HCT116 (cell line): ENCODE data around the gene RALGPS2.

ENCODE experiments used
- CBX3 ChIP-seq: IDR thresholded peaks from 2 replicates; pipeline ENCODE4 v1.6.1; 2012; ENCODE audit warnings: low read depth
- POLR2A ChIP-seq: IDR thresholded peaks from 2 replicates; pipeline ENCODE4 v1.7.0; 2011; ENCODE audit warnings: borderline replicate concordance; ENCODE audit not compliant: insufficient read depth, insufficient read length; ENCODE audit errors: extremely low read depth
- POLR2AphosphoS5 ChIP-seq: IDR thresholded peaks from 2 replicates; pipeline ENCODE4 v1.6.1; 2011; ENCODE audit warnings: mild to moderate bottlenecking, low read depth, low read length, moderate library complexity
- SRF ChIP-seq: IDR thresholded peaks from 2 replicates; pipeline ENCODE4 v1.6.1; 2012; ENCODE audit warnings: low read depth
- TCF7L2 ChIP-seq: IDR thresholded peaks from 2 replicates; pipeline ENCODE4 v1.7.0; 2011; ENCODE audit warnings: borderline replicate concordance, inconsistent platforms; ENCODE audit not compliant: insufficient read depth, insufficient read length; ENCODE audit errors: extremely low read depth
- TF ChIP-seq, protein P1 (sequence below), 3 experiments: fragments of 200-600 bp in 1 of 3; sonication (generic) in 1 of 3; IDR thresholded peaks in 2 of 3; conservative IDR thresholded peaks in 1 of 3; 2 replicates each; pipeline ENCODE4 v1.5.1; 2012 to 2017; ENCODE audit warnings: low read depth in 2 of 3, low read length in 2 of 3, antibody characterized with exemption in 1 of 3, borderline replicate concordance in 1 of 3, control low read depth in 1 of 3, mild to moderate bottlenecking in 1 of 3, mixed read lengths in 1 of 3, mixed run types in 1 of 3, moderate library complexity in 1 of 3; ENCODE audit not compliant: insufficient read depth in 1 of 3
- TF ChIP-seq, protein P2 (sequence below): IDR thresholded peaks from 2 replicates; pipeline ENCODE4 v1.6.1; 2012; ENCODE audit warnings: low read depth

GRCh38 chr1:178921499-178921898, 196.5 kb downstream of the RALGPS2 start:
- no peak for TF ChIP-seq POLR2AphosphoS5
- no peak for TF ChIP-seq TCF7L2
- no peak for TF ChIP-seq CBX3
- no peak for TF ChIP-seq SRF
- TF ChIP-seq, protein P1, sequence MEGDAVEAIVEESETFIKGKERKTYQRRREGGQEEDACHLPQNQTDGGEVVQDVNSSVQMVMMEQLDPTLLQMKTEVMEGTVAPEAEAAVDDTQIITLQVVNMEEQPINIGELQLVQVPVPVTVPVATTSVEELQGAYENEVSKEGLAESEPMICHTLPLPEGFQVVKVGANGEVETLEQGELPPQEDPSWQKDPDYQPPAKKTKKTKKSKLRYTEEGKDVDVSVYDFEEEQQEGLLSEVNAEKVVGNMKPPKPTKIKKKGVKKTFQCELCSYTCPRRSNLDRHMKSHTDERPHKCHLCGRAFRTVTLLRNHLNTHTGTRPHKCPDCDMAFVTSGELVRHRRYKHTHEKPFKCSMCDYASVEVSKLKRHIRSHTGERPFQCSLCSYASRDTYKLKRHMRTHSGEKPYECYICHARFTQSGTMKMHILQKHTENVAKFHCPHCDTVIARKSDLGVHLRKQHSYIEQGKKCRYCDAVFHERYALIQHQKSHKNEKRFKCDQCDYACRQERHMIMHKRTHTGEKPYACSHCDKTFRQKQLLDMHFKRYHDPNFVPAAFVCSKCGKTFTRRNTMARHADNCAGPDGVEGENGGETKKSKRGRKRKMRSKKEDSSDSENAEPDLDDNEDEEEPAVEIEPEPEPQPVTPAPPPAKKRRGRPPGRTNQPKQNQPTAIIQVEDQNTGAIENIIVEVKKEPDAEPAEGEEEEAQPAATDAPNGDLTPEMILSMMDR (IDR thresholded peaks at IDR 0.05 in 2 of 3, conservative IDR thresholded peaks at IDR 0.05 in 1 of 3; ENCODE audit: borderline replicate concordance in 1 of 3, insufficient read depth in 1 of 3, low read depth in 2 of 3, low read length in 2 of 3), result no peak
- no peak for TF ChIP-seq POLR2A
- TF ChIP-seq, protein P2, sequence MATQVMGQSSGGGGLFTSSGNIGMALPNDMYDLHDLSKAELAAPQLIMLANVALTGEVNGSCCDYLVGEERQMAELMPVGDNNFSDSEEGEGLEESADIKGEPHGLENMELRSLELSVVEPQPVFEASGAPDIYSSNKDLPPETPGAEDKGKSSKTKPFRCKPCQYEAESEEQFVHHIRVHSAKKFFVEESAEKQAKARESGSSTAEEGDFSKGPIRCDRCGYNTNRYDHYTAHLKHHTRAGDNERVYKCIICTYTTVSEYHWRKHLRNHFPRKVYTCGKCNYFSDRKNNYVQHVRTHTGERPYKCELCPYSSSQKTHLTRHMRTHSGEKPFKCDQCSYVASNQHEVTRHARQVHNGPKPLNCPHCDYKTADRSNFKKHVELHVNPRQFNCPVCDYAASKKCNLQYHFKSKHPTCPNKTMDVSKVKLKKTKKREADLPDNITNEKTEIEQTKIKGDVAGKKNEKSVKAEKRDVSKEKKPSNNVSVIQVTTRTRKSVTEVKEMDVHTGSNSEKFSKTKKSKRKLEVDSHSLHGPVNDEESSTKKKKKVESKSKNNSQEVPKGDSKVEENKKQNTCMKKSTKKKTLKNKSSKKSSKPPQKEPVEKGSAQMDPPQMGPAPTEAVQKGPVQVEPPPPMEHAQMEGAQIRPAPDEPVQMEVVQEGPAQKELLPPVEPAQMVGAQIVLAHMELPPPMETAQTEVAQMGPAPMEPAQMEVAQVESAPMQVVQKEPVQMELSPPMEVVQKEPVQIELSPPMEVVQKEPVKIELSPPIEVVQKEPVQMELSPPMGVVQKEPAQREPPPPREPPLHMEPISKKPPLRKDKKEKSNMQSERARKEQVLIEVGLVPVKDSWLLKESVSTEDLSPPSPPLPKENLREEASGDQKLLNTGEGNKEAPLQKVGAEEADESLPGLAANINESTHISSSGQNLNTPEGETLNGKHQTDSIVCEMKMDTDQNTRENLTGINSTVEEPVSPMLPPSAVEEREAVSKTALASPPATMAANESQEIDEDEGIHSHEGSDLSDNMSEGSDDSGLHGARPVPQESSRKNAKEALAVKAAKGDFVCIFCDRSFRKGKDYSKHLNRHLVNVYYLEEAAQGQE, result no peak
